ENCODE results near the gene SDHD. TPM values are rescaled to one million over a fixed set of nuclear protein-coding genes. Genes with fewer than 3 reads are reported as not detected.

SDHD gene
- polyA plus RNA-seq, 3 donors, result 60.4 to 270 (median 270) TPM

- TF ChIP-seq CTCF (IDR thresholded peaks at IDR 0.05), result no peak
- H3K27ac ChIP-seq (ENCODE audit: low read depth in 1 of 2, low read length in 2 of 2), result peak overlapping the region in 1 of 2 donors; percentile 36
- intact Hi-C loops (cut with micrococcal nuclease), result no loop called here
- no peak overlapping the region for H2AFZ ChIP-seq (ENCODE audit: insufficient read depth, low read depth, low read length, poor library complexity, severe bottlenecking)
- no peaks in the 10 kb centered on the region for H3K9me3 ChIP-seq (replicated peaks in 1 of 2; ENCODE audit: control insufficient read depth in 1 of 2, insufficient read depth in 1 of 2, low read length in 2 of 2)
- DNase-seq, result no peak
- H3K4me1 ChIP-seq (ENCODE audit: control insufficient read depth in 1 of 2, insufficient read depth in 2 of 2, low read length in 2 of 2), result peaks cover 15 to 18% of the 10 kb centered on the region in 2 donors
- Mint-ChIP-seq H3K4me1 (peaks cover 13% of the 10 kb centered on the region), H3K4me3 (no peak overlapping the region), H3K27me3 (ENCODE audit: low read depth in 3 of 3) (peaks cover 0 to 1% (median 0%) of the 10 kb centered on the region in 3 donors), H3K27ac (peak overlapping the region in 2 of 7 donors; percentile 9 to 66), H3K9me3 (no peaks in the 10 kb centered on the region), H3K36me3 (peaks cover 28 to 34% of the 10 kb centered on the region in 2 donors)
- no peak overlapping the region for H3K4me3 ChIP-seq (replicated peaks in 1 of 3; ENCODE audit: low read depth in 2 of 3, low read length in 3 of 3)
- no peak overlapping the region for H3K4me2 ChIP-seq (replicated peaks; ENCODE audit: extremely low read depth, low read length, poor library complexity, severe bottlenecking)
- peaks cover 2% of the 10 kb centered on the region for H3K79me2 ChIP-seq (ENCODE audit: insufficient read depth, low read length)
- WGBS (ENCODE audit: insufficient coverage), result no CpG with 5 or more reads among the region's 2 CpGs
- no peak overlapping the region for H3K9ac ChIP-seq (ENCODE audit: insufficient read depth, low read length, poor library complexity, severe bottlenecking)
- no peaks in the 10 kb centered on the region for H3K27me3 ChIP-seq (ENCODE audit: control insufficient read depth in 2 of 2, insufficient read depth in 2 of 2, low read length in 2 of 2)
- peaks cover 7% of the 10 kb centered on the region for H4K20me1 ChIP-seq (ENCODE audit: insufficient read depth, low read length)
- H3K36me3 ChIP-seq (replicated peaks in 1 of 2; ENCODE audit: control insufficient read depth in 1 of 2, insufficient read depth in 2 of 2, low read length in 2 of 2), result peaks cover 18 to 34% of the 10 kb centered on the region in 2 donors
These were observed 13.8 kb downstream of the SDHD start for GRCh38 chr11:112100462-112100861.

GRCh38 chr11:112103446-112103845 is 16.8 kb downstream of the SDHD start:
- H3K9me3 ChIP-seq (replicated peaks in 1 of 2; ENCODE audit: control insufficient read depth in 1 of 2, insufficient read depth in 1 of 2, low read length in 2 of 2), result no peaks in the 10 kb centered on the region
- H3K27me3 ChIP-seq (ENCODE audit: control insufficient read depth in 2 of 2, insufficient read depth in 2 of 2, low read length in 2 of 2), result no peaks in the 10 kb centered on the region
- TF ChIP-seq CTCF (IDR thresholded peaks at IDR 0.05), result no peak
- peak overlapping the region; percentile 9 for H2AFZ ChIP-seq (ENCODE audit: insufficient read depth, low read depth, low read length, poor library complexity, severe bottlenecking)
- peaks cover 13% of the 10 kb centered on the region for H3K4me1 Mint-ChIP-seq
- H3K9ac ChIP-seq (ENCODE audit: insufficient read depth, low read length, poor library complexity, severe bottlenecking), result no peak overlapping the region
- H3K27ac Mint-ChIP-seq, result peak overlapping the region; percentile 81 to 92 (median 87)
- H3K27ac ChIP-seq (ENCODE audit: low read depth in 1 of 2, low read length in 2 of 2), result peak overlapping the region; percentile 66 to 75
- intact Hi-C loops (cut with micrococcal nuclease), result no loop called here
- no CpG with 5 or more reads among the region's 6 CpGs for WGBS (ENCODE audit: insufficient coverage)
- H3K4me3 ChIP-seq (replicated peaks in 1 of 3; ENCODE audit: low read depth in 2 of 3, low read length in 3 of 3), result peak overlapping the region; percentile 18 to 53 (median 39)
- H3K36me3 ChIP-seq (replicated peaks in 1 of 2; ENCODE audit: control insufficient read depth in 1 of 2, insufficient read depth in 2 of 2, low read length in 2 of 2), result peaks cover 6 to 15% of the 10 kb centered on the region in 2 donors
- peak overlapping the region; percentile 29 for H3K4me2 ChIP-seq (replicated peaks; ENCODE audit: extremely low read depth, low read length, poor library complexity, severe bottlenecking)
- H3K4me3 Mint-ChIP-seq, result peak overlapping the region; percentile 74 to 83
- H4K20me1 ChIP-seq (ENCODE audit: insufficient read depth, low read length), result no peaks in the 10 kb centered on the region
- peaks cover 16 to 19% of the 10 kb centered on the region in 2 donors for H3K36me3 Mint-ChIP-seq
- no peaks in the 10 kb centered on the region for H3K27me3 Mint-ChIP-seq (ENCODE audit: low read depth in 3 of 3)
- H3K79me2 ChIP-seq (ENCODE audit: insufficient read depth, low read length), result peaks cover 2% of the 10 kb centered on the region
- DNase-seq, result peak; percentile 47 to 75 (median 73)
- H3K9me3 Mint-ChIP-seq, result no peaks in the 10 kb centered on the region
- H3K4me1 ChIP-seq (ENCODE audit: control insufficient read depth in 1 of 2, insufficient read depth in 2 of 2, low read length in 2 of 2), result peaks cover 15 to 18% of the 10 kb centered on the region in 2 donors
